Endodermal cell (in vitro differentiated cells): ENCODE results near the gene NPHP4. TPM values are rescaled to one million over a fixed set of nuclear protein-coding genes. Genes with fewer than 3 reads are reported as not detected.
A peak's percentile ranks its signal among the peaks of the same experiment; 100 is the strongest.

Experiments used
- DNase-seq: peaks from one replicate; pipeline ENCODE4 v3.0.0-alpha.2; 2017
- H3K27ac ChIP-seq: 2 replicates; pipeline ENCODE4 v1.5.1; 2013; ENCODE audit warnings: mild to moderate bottlenecking, low read depth, low read length, moderate library complexity
- H3K27me3 ChIP-seq: 2 replicates; pipeline ENCODE4 v1.6.1; 2013; ENCODE audit warnings: mild to moderate bottlenecking, low read length, moderate library complexity; ENCODE audit not compliant: insufficient read depth, control insufficient read depth, poor library complexity, severe bottlenecking
- H3K36me3 ChIP-seq: 2 replicates; pipeline ENCODE4 v1.7.0; 2013; ENCODE audit warnings: mild to moderate bottlenecking, low read length, moderate library complexity; ENCODE audit not compliant: control insufficient read depth, insufficient read depth
- H3K4me1 ChIP-seq: one replicate; pipeline ENCODE4 v1.7.0; 2013; ENCODE audit warnings: low read length; ENCODE audit not compliant: control insufficient read depth, insufficient read depth
- H3K4me3 ChIP-seq: 2 replicates; pipeline ENCODE4 v1.5.1; 2013; ENCODE audit warnings: mild to moderate bottlenecking, low read length, moderate library complexity
- H3K9ac ChIP-seq: 2 replicates; pipeline ENCODE4 v1.6.1; 2013; ENCODE audit warnings: mild to moderate bottlenecking, low read length, moderate library complexity; ENCODE audit not compliant: poor library complexity, severe bottlenecking; ENCODE audit errors: extremely low read depth
- H3K9me3 ChIP-seq: 2 replicates; pipeline ENCODE4 v1.6.1; 2013; ENCODE audit warnings: mild to moderate bottlenecking, low read length, moderate library complexity; ENCODE audit not compliant: control insufficient read depth
- H3K27ac Mint-ChIP-seq: 2 replicates; pipeline ENCODE4 v1.8.0; 2020; ENCODE audit warnings: mixed read lengths
- H3K27me3 Mint-ChIP-seq: 2 replicates; pipeline ENCODE4 v1.8.0; 2021; ENCODE audit warnings: mild to moderate bottlenecking, mixed read lengths; ENCODE audit not compliant: insufficient read depth
- H3K36me3 Mint-ChIP-seq: 2 replicates; pipeline ENCODE4 v1.8.0; 2020; ENCODE audit warnings: low read depth, mixed read lengths
- H3K4me1 Mint-ChIP-seq: 2 replicates; pipeline ENCODE4 v1.8.0; 2020; ENCODE audit warnings: mixed read lengths
- H3K4me3 Mint-ChIP-seq: 2 replicates; pipeline ENCODE4 v1.8.0; 2020; ENCODE audit warnings: mild to moderate bottlenecking, moderate library complexity, mixed read lengths
- H3K9me3 Mint-ChIP-seq: 2 replicates; pipeline ENCODE4 v1.8.0; 2020; ENCODE audit warnings: mild to moderate bottlenecking, mixed read lengths
- WGBS, 2 experiments: methylation state at CpG; one replicate each; pipeline versions ENCODE4 v1.1.5 to v1.1.7; 2013; ENCODE audit warnings: missing lambda C conversion rate in 2 of 2, mixed read lengths in 1 of 2; ENCODE audit not compliant: insufficient coverage in 1 of 2, insufficient read length in 1 of 2; 5-methylcytosine and 5-hydroxymethylcytosine counted together
- total RNA-seq, 2 donors: library from RNA; stranded (reverse); fragmentation: NEBNext Ultra II Directional in 1 of 2; extraction: Animal tissue kit (Norgen Biotek cat#: 25700) in 1 of 2; gene quantifications; 2 replicates in 1 of 2; 3 replicates in 1 of 2; pipeline ENCODE4 v1.2.1, GENCODE V29; 2021
- TF ChIP-seq, protein P1 (sequence below): fragments of 200-600 bp; sonication (generic); conservative IDR thresholded peaks from 2 replicates; pipeline ENCODE4 v1.5.0; 2021; ENCODE audit warnings: antibody characterized with exemption, mild to moderate bottlenecking

Gene NPHP4
- total RNA-seq, 2 donors from 2014 or later = 19.1 to 25.4 TPM

GRCh38 chr1:5859766-5860165 lies 132.5 kb downstream of the NPHP4 start:
- peaks cover 2% of the 10 kb centered on the region for H3K36me3 Mint-ChIP-seq
- no peaks in the 10 kb centered on the region for H3K9me3 ChIP-seq
- no peak overlapping the region for H3K4me3 Mint-ChIP-seq
- no peak overlapping the region for H3K27ac ChIP-seq
- no peak overlapping the region for H3K4me3 ChIP-seq
- H3K9ac ChIP-seq = no peak overlapping the region
- no peaks in the 10 kb centered on the region for H3K4me1 Mint-ChIP-seq
- H3K9me3 Mint-ChIP-seq = no peaks in the 10 kb centered on the region
- no peak overlapping the region for H3K27ac Mint-ChIP-seq
- no peak for DNase-seq
- H3K4me1 ChIP-seq = no peaks in the 10 kb centered on the region
- H3K36me3 ChIP-seq = no peaks in the 10 kb centered on the region
- TF ChIP-seq, protein P1, sequence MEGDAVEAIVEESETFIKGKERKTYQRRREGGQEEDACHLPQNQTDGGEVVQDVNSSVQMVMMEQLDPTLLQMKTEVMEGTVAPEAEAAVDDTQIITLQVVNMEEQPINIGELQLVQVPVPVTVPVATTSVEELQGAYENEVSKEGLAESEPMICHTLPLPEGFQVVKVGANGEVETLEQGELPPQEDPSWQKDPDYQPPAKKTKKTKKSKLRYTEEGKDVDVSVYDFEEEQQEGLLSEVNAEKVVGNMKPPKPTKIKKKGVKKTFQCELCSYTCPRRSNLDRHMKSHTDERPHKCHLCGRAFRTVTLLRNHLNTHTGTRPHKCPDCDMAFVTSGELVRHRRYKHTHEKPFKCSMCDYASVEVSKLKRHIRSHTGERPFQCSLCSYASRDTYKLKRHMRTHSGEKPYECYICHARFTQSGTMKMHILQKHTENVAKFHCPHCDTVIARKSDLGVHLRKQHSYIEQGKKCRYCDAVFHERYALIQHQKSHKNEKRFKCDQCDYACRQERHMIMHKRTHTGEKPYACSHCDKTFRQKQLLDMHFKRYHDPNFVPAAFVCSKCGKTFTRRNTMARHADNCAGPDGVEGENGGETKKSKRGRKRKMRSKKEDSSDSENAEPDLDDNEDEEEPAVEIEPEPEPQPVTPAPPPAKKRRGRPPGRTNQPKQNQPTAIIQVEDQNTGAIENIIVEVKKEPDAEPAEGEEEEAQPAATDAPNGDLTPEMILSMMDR = no peak
- H3K27me3 ChIP-seq = no peaks in the 10 kb centered on the region
- no peaks in the 10 kb centered on the region for H3K27me3 Mint-ChIP-seq
- 92 to 96% methylated on average over 15 to 16 of the region's 16 CpGs for WGBS, 2 experiments

- H3K36me3 ChIP-seq = no peaks in the 10 kb centered on the region
- no peak overlapping the region for H3K4me3 ChIP-seq
- Mint-ChIP-seq H3K27me3 (no peaks in the 10 kb centered on the region), H3K27ac (no peak overlapping the region), H3K4me3 (no peak overlapping the region), H3K9me3 (no peaks in the 10 kb centered on the region), H3K4me1 (no peaks in the 10 kb centered on the region), H3K36me3 (peaks cover 2% of the 10 kb centered on the region)
- DNase-seq = peak; percentile 61
- no peaks in the 10 kb centered on the region for H3K4me1 ChIP-seq
- 92 to 96% methylated on average over 20 to 25 of the region's 25 CpGs for WGBS, 2 experiments
- no peaks in the 10 kb centered on the region for H3K27me3 ChIP-seq
- TF ChIP-seq, protein P1 = peak; percentile 34
- no peak overlapping the region for H3K9ac ChIP-seq
- H3K27ac ChIP-seq = no peak overlapping the region
- no peaks in the 10 kb centered on the region for H3K9me3 ChIP-seq
Measured at GRCh38 chr1:5858844-5859407, 133.3 kb downstream of the NPHP4 start.

DNA sequence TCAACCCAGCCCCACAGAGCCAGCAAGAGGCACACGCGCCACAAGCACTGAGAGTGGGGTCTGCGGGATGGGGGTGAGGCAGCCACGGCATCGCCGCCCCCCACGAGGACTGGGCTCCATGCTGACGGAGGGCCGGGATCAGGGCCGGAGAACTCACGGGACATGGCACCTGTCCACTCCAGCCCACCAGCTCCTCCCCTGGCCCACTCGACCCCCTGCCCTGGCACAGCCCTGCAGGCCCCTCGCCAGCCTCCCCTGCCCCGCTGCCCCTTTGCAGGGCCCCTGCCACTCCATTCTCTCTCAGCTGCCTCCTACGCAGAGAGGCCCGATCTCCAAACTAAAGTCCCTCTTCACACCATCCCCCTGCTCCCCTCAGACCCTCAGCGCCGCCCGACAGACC lies 134.0 kb downstream of the NPHP4 start:
- no peak overlapping the region for H3K4me3 ChIP-seq
- no peaks in the 10 kb centered on the region for H3K36me3 ChIP-seq
- no peak overlapping the region for H3K27ac Mint-ChIP-seq
- no peaks in the 10 kb centered on the region for H3K9me3 ChIP-seq
- no peaks in the 10 kb centered on the region for H3K4me1 ChIP-seq
- no peaks in the 10 kb centered on the region for H3K4me1 Mint-ChIP-seq
- WGBS, 2 experiments = 93% methylated on average over 2 to 19 of the region's 19 CpGs
- no peaks in the 10 kb centered on the region for H3K9me3 Mint-ChIP-seq
- no peak overlapping the region for H3K4me3 Mint-ChIP-seq
- TF ChIP-seq, protein P1 = no peak
- no peak for DNase-seq
- no peaks in the 10 kb centered on the region for H3K27me3 ChIP-seq
- H3K27ac ChIP-seq = no peak overlapping the region
- H3K27me3 Mint-ChIP-seq = no peaks in the 10 kb centered on the region
- no peak overlapping the region for H3K9ac ChIP-seq
- peaks cover 2% of the 10 kb centered on the region for H3K36me3 Mint-ChIP-seq
